HG03521 (cell line): ENCODE results near the gene WDR59.
A peak's percentile ranks its signal among the peaks of the same experiment; 100 is the strongest.
"Not testable (repeated sequence)": the region's sequence is repeated elsewhere in the genome, so short reads cannot be mapped to it uniquely, and the experiment has no call there.

Source experiments
- ATAC-seq: cut with Tn5 transposase; IDR thresholded peaks from one replicate; pipeline ENCODE4 v1.9.1; 2021; ENCODE audit warnings: mild to moderate bottlenecking, moderate library complexity; ENCODE audit not compliant: unreplicated experiment

WDR59 gene

DNA sequence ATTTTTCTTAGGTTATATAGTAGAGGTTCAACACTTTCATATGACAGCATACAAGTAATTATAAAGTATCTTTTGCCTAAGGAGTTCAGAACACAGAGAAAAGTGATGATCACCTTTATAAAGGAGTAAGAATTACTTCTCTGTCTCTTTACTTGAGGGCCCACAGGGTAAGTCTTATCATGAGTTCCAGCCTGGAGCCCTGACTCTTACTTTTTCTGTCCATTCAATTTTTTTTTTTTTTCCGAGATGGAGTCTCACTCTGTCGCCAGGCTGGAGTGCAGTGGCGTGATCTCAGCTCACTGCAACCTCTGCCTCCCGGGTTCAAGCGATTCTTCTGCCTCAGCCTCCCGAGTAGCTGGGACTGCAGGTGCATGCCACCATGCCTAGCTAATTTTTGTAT, 28.2 kb upstream of the WDR59 start:
- ATAC-seq, result not testable (repeated sequence)

- peak; percentile 10 for ATAC-seq
These were observed 27.6 kb upstream of the WDR59 start for GRCh38 chr16:75012380-75013081.

- peak; percentile 62 for ATAC-seq
These were observed 26.8 kb upstream of the WDR59 start for GRCh38 chr16:75011634-75012307.

- no peak for ATAC-seq
These were observed 25.5 kb upstream of the WDR59 start for GRCh38 chr16:75010427-75010826.

GRCh38 chr16:75007443-75007842, 22.5 kb upstream of the WDR59 start:
- ATAC-seq, result no peak

GRCh38 chr16:75005697-75006096, 20.8 kb upstream of the WDR59 start:
- ATAC-seq, result no peak

DNA sequence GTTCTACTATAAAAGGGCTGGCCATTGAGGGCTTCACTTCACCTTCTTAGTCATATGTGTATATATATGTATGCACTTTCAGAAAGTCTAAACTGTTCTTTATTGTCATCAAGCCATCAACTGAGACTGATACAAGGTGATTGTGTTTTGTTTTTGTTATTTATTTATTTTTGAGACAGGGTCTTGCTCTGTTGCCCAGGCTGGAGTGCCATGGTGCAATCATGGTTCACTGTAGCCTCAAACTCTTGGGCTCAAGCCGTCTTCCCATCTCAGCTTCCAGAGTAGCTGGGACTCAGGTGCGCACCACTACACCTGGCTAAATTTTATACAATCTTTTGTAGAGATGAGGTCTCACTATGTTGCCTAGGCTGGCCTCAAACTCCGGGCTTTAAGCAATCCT, 19.5 kb upstream of the WDR59 start:
- no peak for ATAC-seq

- no peak for ATAC-seq
These were observed 19.0 kb upstream of the WDR59 start for GRCh38 chr16:75003931-75004330.

DNA sequence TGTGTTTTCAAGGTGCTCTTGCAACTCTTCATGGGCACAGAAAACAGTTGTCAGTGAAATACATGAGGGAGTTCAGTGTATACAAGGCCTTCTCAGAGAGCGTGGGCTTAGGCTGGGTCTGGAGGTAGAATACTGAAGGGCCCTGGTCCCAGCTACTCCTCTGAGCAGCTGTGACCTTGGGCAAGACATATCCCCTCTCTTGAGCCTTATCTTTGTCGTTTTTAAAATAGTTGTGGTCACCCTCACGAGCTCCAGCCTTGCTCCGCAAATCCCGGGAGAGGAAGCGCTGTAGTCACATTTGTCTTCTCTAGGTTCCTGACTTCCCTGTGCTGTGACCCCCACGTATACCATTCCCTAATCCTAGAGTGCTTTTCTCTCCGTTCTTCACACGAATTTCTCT, 17.6 kb upstream of the WDR59 start:
- no peak for ATAC-seq

- ATAC-seq, result no peak
These were observed 15.7 kb upstream of the WDR59 start for GRCh38 chr16:75000481-75001081.

- ATAC-seq, result no peak
These were observed 14.9 kb upstream of the WDR59 start for GRCh38 chr16:74999609-75000480.

DNA sequence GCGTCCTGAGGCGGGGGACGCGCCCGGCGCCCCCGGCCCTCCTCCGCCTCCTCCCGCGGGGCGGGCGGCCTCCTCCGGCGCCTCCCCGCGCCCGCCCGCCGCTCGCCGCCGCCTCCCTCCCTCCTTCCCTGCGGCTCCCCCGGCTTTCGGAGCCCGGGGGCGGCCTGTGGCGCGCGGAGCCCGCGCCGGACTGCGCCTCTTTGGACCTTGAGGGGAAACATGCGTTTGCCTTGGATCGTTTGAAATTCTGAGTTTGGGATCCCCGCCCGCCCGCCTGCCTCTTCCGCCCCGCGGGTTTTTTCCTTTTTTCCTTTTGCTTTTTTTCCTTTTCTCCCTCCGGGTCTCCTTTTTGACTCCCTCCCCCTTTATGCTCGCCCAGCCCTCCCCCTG, 14.3 kb upstream of the WDR59 start:
- peak; percentile 37 for ATAC-seq

- peak; percentile 63 for ATAC-seq
These were observed 13.7 kb upstream of the WDR59 start, which contains the start of gene ZNRF1 for GRCh38 chr16:74998481-74999218. ZNRF1 (plus strand) TSS chr16:74999024; CDS start chr16:74999672, 648 bp downstream.

- ATAC-seq, result no peak
These were observed 12.1 kb upstream of the WDR59 start for GRCh38 chr16:74997042-74997491.

DNA sequence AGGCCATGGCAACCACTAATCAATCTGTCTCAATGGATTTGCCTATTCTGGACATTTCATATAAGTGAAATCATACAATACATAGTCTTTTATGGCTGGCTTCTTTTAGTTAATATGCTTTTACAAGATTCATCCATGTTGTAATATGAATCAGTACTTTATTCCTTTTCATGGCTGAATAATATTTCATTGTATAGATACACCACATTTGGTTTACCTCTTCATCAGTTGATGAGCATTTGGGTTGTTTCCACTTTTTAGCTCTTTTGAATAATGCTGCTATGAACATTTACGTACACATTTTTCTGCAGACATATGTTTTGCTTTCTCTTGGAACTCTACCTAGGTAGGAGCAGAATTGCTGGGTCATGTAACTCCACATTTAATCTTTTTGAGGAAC, 11.1 kb upstream of the WDR59 start:
- no peak for ATAC-seq

DNA sequence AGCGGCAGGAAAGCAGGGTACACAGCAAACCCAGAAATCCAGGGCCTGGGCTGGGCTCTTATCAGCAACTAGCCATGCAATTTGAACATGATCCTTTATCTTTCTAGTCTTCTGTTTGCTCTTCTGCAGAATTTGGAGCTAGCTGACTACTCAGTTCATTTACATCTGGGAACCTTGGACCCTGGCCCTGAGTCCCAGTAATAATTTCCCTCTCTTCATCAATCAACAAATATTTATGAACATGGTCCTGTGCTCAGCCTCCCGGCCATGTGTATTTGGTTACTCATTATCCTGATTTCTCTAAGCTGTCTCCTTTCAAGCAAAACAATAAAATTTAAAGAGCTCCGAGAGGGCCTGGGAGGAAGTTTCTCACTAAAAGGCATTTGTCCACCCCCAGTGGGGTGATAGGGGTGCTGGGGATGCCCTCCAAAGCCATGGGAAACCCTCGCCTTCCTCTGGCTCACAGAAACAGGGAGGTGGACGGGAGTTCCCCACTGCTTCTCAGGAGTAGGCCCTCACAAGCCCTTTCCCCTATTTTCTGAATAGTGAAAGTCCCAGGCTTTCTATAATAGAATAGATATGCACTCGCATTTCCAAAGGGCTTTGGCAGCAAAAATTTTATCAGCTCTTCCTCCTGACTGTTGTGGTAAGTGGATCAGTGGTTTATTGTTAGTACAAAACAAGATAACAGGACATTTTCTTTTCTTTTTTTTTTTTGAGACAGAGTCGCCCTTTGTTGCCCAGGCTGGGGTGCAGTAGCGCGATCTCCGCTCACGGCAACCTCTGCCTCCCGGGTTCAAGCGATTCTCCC, 6.9 kb upstream of the WDR59 start:
- ATAC-seq, result no peak

- no peak for ATAC-seq
These were observed 6.3 kb upstream of the WDR59 start for GRCh38 chr16:74991268-74991592.

GRCh38 chr16:74990832-74991231, 5.9 kb upstream of the WDR59 start:
- ATAC-seq, result no peak

- ATAC-seq, result not testable (repeated sequence)
These were observed 4.9 kb upstream of the WDR59 start for GRCh38 chr16:74989864-74990263.
